GM19043 (cell line): ENCODE results near the gene GATM.
"Not testable (repeated sequence)": the region's sequence is repeated elsewhere in the genome, so short reads cannot be mapped to it uniquely, and the experiment has no call there.

Experiments
- ATAC-seq: cut with Tn5 transposase; IDR thresholded peaks from one replicate; pipeline ENCODE4 v1.9.1; 2021; ENCODE audit warnings: low read depth; ENCODE audit not compliant: unreplicated experiment

Gene GATM

GRCh38 chr15:45389351-45389750 lies 11.0 kb upstream of the GATM start:
- ATAC-seq, result no peak

- no peak for ATAC-seq
Measured at GRCh38 chr15:45387380-45388007, 9.2 kb upstream of the GATM start.

- no peak for ATAC-seq
Measured at GRCh38 chr15:45386974-45387373, 8.6 kb upstream of the GATM start.

- no peak for ATAC-seq
Measured at GRCh38 chr15:45386420-45386819, 8.1 kb upstream of the GATM start.

GRCh38 chr15:45385590-45385989 lies 7.2 kb upstream of the GATM start:
- no peak for ATAC-seq

GRCh38 chr15:45384700-45385099 lies 6.4 kb upstream of the GATM start:
- ATAC-seq, result no peak

GRCh38 chr15:45378913-45379262 lies 544 bp upstream of the GATM start:
- no peak for ATAC-seq

GRCh38 chr15:45377609-45378148 lies 665 bp downstream of the GATM start:
- peak; percentile 6 for ATAC-seq

GRCh38 chr15:45376967-45377608 lies 1.3 kb downstream of the GATM start:
- ATAC-seq, result no peak

- ATAC-seq, result no peak
Measured at GRCh38 chr15:45376300-45376928, 1.9 kb downstream of the GATM start.

GRCh38 chr15:45375836-45376235 lies 2.5 kb downstream of the GATM start:
- no peak for ATAC-seq

- ATAC-seq, result no peak
Measured at GRCh38 chr15:45373976-45374375, 4.4 kb downstream of the GATM start.

GRCh38 chr15:45372041-45372995 lies 6.0 kb downstream of the GATM start:
- no peak for ATAC-seq

GRCh38 chr15:45371546-45371945 lies 6.8 kb downstream of the GATM start:
- no peak for ATAC-seq

- not testable (repeated sequence) for ATAC-seq
Measured at GRCh38 chr15:45370042-45370441, 8.3 kb downstream of the GATM start.

- not testable (repeated sequence) for ATAC-seq
Measured at GRCh38 chr15:45367222-45367621, 11.1 kb downstream of the GATM start.

- ATAC-seq, result no peak
Measured at GRCh38 chr15:45364271-45364670, 14.1 kb downstream of the GATM start.

GRCh38 chr15:45363801-45364200 lies 14.5 kb downstream of the GATM start:
- no peak for ATAC-seq

GRCh38 chr15:45363334-45363733 lies 15.0 kb downstream of the GATM start:
- no peak for ATAC-seq

- ATAC-seq, result no peak
Measured at GRCh38 chr15:45362419-45362818, 15.9 kb downstream of the GATM start.

GRCh38 chr15:45361878-45362277 lies 16.5 kb downstream of the GATM start:
- ATAC-seq, result no peak
